ENCODE results near the gene HPSE2. TPM values are rescaled to one million over a fixed set of nuclear protein-coding genes. Genes with fewer than 3 reads are reported as not detected.

HPSE2 gene
- total and polyA plus RNA-seq, 8 donors: 0.58 to 15.8 (median 2.0) TPM

GRCh38 chr10:98623176-98623575 is 612.5 kb downstream of the HPSE2 start:
- H3K27me3 ChIP-seq: no peaks in the 10 kb centered on the region
- DNase-seq: no peak
- TF ChIP-seq CTCF (IDR thresholded peaks at IDR 0.05) (no peak), EP300 (IDR thresholded peaks at IDR 0.05) (no peak), POLR2A (IDR thresholded peaks at IDR 0.05) (no peak), POLR2AphosphoS5 (IDR thresholded peaks at IDR 0.05) (no peak)
- no peaks in the 10 kb centered on the region for H3K9me3 ChIP-seq
- intact Hi-C loops (cut with DNase I; ENCODE audit: low total_unique reads): no loop called here
- WGBS, 5 donors: 53 to 79% (median 71%) methylated on average over 3 of the region's 3 CpGs
- no peak overlapping the region for H3K27ac ChIP-seq
- H3K4me3 ChIP-seq: no peak overlapping the region
- no peaks in the 10 kb centered on the region for H3K36me3 ChIP-seq
- H3K4me1 ChIP-seq: peaks cover 0 to 16% (median 2%) of the 10 kb centered on the region in 4 donors

DNA sequence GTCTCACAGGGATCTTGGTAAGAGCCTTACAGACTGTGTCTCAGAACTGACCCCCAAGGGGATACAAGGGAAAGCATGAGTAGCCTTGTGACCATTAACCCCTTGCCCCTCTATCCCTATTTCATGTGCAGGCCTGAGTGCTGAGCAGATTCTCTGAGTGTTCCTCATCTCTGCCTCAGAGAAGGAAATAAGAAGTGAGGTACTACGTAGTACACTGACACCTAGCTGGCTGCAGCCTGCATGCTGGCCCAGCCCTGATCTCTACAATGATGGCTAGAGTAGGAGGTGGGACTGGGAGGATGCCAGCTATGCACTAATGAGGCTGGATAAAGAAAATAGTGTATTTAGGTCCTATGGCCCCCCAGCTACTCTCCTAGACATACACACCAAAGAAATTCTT is 614.0 kb downstream of the HPSE2 start:
- Histone ChIP-seq H3K4me1 (peaks cover 0 to 13% (median 4%) of the 10 kb centered on the region in 4 donors), H3K4me3 (no peak overlapping the region), H3K27me3 (no peaks in the 10 kb centered on the region), H3K9me3 (no peaks in the 10 kb centered on the region), H3K36me3 (no peaks in the 10 kb centered on the region), H3K27ac (no peak overlapping the region)
- 41 to 77% (median 66%) methylated on average over 1 of the region's 1 CpG for WGBS, 5 donors
- DNase-seq: no peak
- intact Hi-C loops (cut with DNase I; ENCODE audit: low total_unique reads): no loop called here
- TF ChIP-seq EP300 (IDR thresholded peaks at IDR 0.05) (no peak), CTCF (IDR thresholded peaks at IDR 0.05) (no peak), POLR2A (IDR thresholded peaks at IDR 0.05) (no peak)

DNA sequence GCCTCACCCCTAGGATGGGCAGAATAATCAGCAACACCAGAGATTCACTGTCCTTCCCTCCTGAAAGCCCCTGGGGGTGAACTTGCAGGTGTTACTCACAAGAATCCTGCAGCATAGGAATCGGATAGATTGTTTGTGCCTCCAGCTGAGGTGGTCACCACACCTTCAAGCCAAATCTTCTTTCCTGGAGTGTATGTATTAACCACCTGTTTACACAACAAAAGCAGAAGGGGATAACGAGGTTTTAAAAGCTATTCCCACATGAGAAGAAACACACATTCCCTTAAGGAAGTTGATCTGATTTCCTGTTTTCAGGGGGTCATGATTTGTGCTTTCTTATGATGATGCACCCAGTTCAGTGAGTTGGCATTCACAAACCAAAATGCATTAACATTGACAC is 615.1 kb downstream of the HPSE2 start:
- Histone ChIP-seq H3K4me1 (peaks cover 0 to 13% (median 4%) of the 10 kb centered on the region in 4 donors), H3K9me3 (no peaks in the 10 kb centered on the region), H3K36me3 (no peaks in the 10 kb centered on the region), H3K27ac (no peak overlapping the region), H3K27me3 (no peaks in the 10 kb centered on the region), H3K4me3 (no peak overlapping the region)
- DNase-seq: no peak
- TF ChIP-seq CTCF (IDR thresholded peaks at IDR 0.05): no peak
- no peak for TF ChIP-seq POLR2A (IDR thresholded peaks at IDR 0.05)
- no peak for TF ChIP-seq EP300 (IDR thresholded peaks at IDR 0.05)
- no peak for TF ChIP-seq POLR2AphosphoS5 (IDR thresholded peaks at IDR 0.05)
- WGBS, 5 donors: 37 to 49% (median 41%) methylated on average over 2 of the region's 2 CpGs
- intact Hi-C loops (cut with DNase I; ENCODE audit: low total_unique reads): no loop called here

- 48 to 66% (median 56%) methylated on average over 1 of the region's 1 CpG for WGBS, 5 donors
- TF ChIP-seq POLR2AphosphoS5 (IDR thresholded peaks at IDR 0.05) (no peak), POLR2A (IDR thresholded peaks at IDR 0.05) (no peak), EP300 (IDR thresholded peaks at IDR 0.05) (no peak), CTCF (IDR thresholded peaks at IDR 0.05) (no peak)
- Histone ChIP-seq H3K27me3 (no peaks in the 10 kb centered on the region), H3K36me3 (no peaks in the 10 kb centered on the region), H3K4me3 (no peak overlapping the region), H3K4me1 (peaks cover 0 to 13% (median 4%) of the 10 kb centered on the region in 4 donors), H3K27ac (no peak overlapping the region), H3K9me3 (no peaks in the 10 kb centered on the region)
- intact Hi-C loops (cut with DNase I; ENCODE audit: low total_unique reads): no loop called here
- DNase-seq: no peak
Measured at GRCh38 chr10:98619446-98619845, 616.2 kb downstream of the HPSE2 start.
